Tibial artery (tissue), 4 donors: ENCODE measurements around the gene PAQR7.

Experiments
- DNase-seq, 2 donors: peaks; one replicate each; pipeline ENCODE4 v3.0.0-alpha.2; 2019
- H3K27ac ChIP-seq, 2 donors: fragments of 200-600 bp; sonication (generic) in 1 of 2; 1 replicate in 1 of 2; 2 replicates in 1 of 2; pipeline ENCODE4 v1.5.1; 2018 to 2019; ENCODE audit warnings: mild to moderate bottlenecking in 1 of 2
- H3K27me3 ChIP-seq, 2 donors: fragments of 200-600 bp; sonication (generic) in 1 of 2; one replicate each; pipeline versions ENCODE4 v1.5.1 to v1.6.0; 2016 to 2019
- H3K36me3 ChIP-seq, 3 donors: fragments of 200-600 bp; sonication (generic) in 2 of 3; one replicate each; pipeline ENCODE4 v1.5.1; 2016 to 2019; ENCODE audit warnings: mild to moderate bottlenecking in 2 of 3
- H3K4me1 ChIP-seq, 4 donors: fragments of 200-600 bp; sonication (generic) in 2 of 4; 1 replicate in 3 of 4; 2 replicates in 1 of 4; pipeline ENCODE4 v1.5.1; 2016 to 2019
- H3K4me3 ChIP-seq, 2 donors: fragments of 200-600 bp; sonication (generic) in 1 of 2; 1 replicate in 1 of 2; 2 replicates in 1 of 2; pipeline ENCODE4 v1.5.1; 2018 to 2019; ENCODE audit warnings: mild to moderate bottlenecking in 2 of 2
- H3K9me3 ChIP-seq, 3 donors: fragments of 200-600 bp; sonication (generic) in 1 of 3; one replicate each; pipeline ENCODE4 v1.5.1; 2016 to 2019
- CTCF ChIP-seq, 2 experiments: fragments of 200-600 bp in 1 of 2; fragments of 450-650 bp in 1 of 2; IDR thresholded peaks; one replicate each; pipeline ENCODE4 v1.5.1; 2017 to 2019; ENCODE audit warnings: antibody characterized with exemption in 2 of 2, mild to moderate bottlenecking in 1 of 2, moderate library complexity in 1 of 2
- intact Hi-C: fragments of 100-400 bp; cut with DNase I; formaldehyde crosslinking; loops from one replicate; pipeline ENCODE4 v1.15.0; 2023; ENCODE audit warnings: low total_unique reads

PAQR7 gene

GRCh38 chr1:25911162-25911561 lies 35.7 kb upstream of the PAQR7 start:
- Histone ChIP-seq H3K36me3 (no peaks in the 10 kb centered on the region), H3K4me1 (peaks cover 0 to 11% (median 6%) of the 10 kb centered on the region in 4 donors), H3K27ac (no peak overlapping the region), H3K4me3 (no peak overlapping the region), H3K9me3 (no peaks in the 10 kb centered on the region), H3K27me3 (no peaks in the 10 kb centered on the region)
- DNase-seq = no peak
- intact Hi-C loops = no loop called here
- no peak for TF ChIP-seq CTCF (IDR thresholded peaks at IDR 0.05)

- intact Hi-C loops = no loop called here
- Histone ChIP-seq H3K4me3 (no peak overlapping the region), H3K36me3 (no peaks in the 10 kb centered on the region), H3K27me3 (no peaks in the 10 kb centered on the region), H3K9me3 (no peaks in the 10 kb centered on the region), H3K27ac (no peak overlapping the region), H3K4me1 (peaks cover 0 to 26% (median 20%) of the 10 kb centered on the region in 4 donors)
- TF ChIP-seq CTCF (IDR thresholded peaks at IDR 0.05) = no peak
- no peak for DNase-seq
Observed at GRCh38 chr1:25909040-25909439, 33.5 kb upstream of the PAQR7 start.

GRCh38 chr1:25908161-25908560 lies 32.7 kb upstream of the PAQR7 start:
- Histone ChIP-seq H3K27me3 (no peaks in the 10 kb centered on the region), H3K4me3 (no peak overlapping the region), H3K36me3 (peaks cover 0 to 4% (median 0%) of the 10 kb centered on the region in 3 donors), H3K9me3 (no peaks in the 10 kb centered on the region), H3K4me1 (peaks cover 0 to 27% (median 22%) of the 10 kb centered on the region in 4 donors), H3K27ac (no peak overlapping the region)
- intact Hi-C loops = no loop called here
- DNase-seq = no peak
- TF ChIP-seq CTCF (IDR thresholded peaks at IDR 0.05) = no peak

GRCh38 chr1:25907601-25908000 lies 32.1 kb upstream of the PAQR7 start:
- no peak for DNase-seq
- Histone ChIP-seq H3K27ac (no peak overlapping the region), H3K36me3 (peaks cover 0 to 4% (median 0%) of the 10 kb centered on the region in 3 donors)

GRCh38 chr1:25906644-25907300 lies 31.3 kb upstream of the PAQR7 start:
- Histone ChIP-seq H3K4me1 (peaks cover 0 to 27% (median 22%) of the 10 kb centered on the region in 4 donors), H3K4me3 (peak overlapping the region; percentile 70 to 73), H3K9me3 (no peaks in the 10 kb centered on the region), H3K36me3 (peaks cover 0 to 4% (median 0%) of the 10 kb centered on the region in 3 donors), H3K27ac (peak overlapping the region; percentile 82 to 83), H3K27me3 (no peaks in the 10 kb centered on the region)
- peak; percentile 24 to 71 for DNase-seq
- intact Hi-C loops = no loop called here
- no peak for TF ChIP-seq CTCF (IDR thresholded peaks at IDR 0.05)

More at GRCh38 chr1:25907601-25908000, 32.1 kb upstream of the PAQR7 start:
- no peak for TF ChIP-seq CTCF (IDR thresholded peaks at IDR 0.05)
- intact Hi-C loops = no loop called here
- H3K4me1 ChIP-seq = peaks cover 0 to 27% (median 22%) of the 10 kb centered on the region in 4 donors
- H3K4me3 ChIP-seq = no peak overlapping the region
- H3K9me3 ChIP-seq = no peaks in the 10 kb centered on the region
- no peaks in the 10 kb centered on the region for H3K27me3 ChIP-seq
